Adrenal gland (tissue), 12 donors: ENCODE measurements around the gene TSPO. TPM values are rescaled to one million over a fixed set of nuclear protein-coding genes. Genes with fewer than 3 reads are reported as not detected.

Experiments used
- DNase-seq, 7 donors: peaks; one replicate each; pipeline ENCODE4 v3.0.0-alpha.2; 2019 to 2020
- H3K27ac ChIP-seq, 5 donors: fragments of 200-600 bp; sonication (generic) in 4 of 5; 1 replicate in 3 of 5; 2 replicates in 2 of 5; pipeline versions ENCODE4 v1.5.1 to v1.8.0; 2016 to 2020; ENCODE audit warnings: mild to moderate bottlenecking in 1 of 5
- H3K27me3 ChIP-seq: fragments of 200-600 bp; 2 replicates; pipeline ENCODE4 v1.8.0; 2021
- H3K36me3 ChIP-seq, 2 donors: fragments of 200-600 bp; replicated peaks in 1 of 2; 1 replicate in 1 of 2; 2 replicates in 1 of 2; pipeline versions ENCODE4 v1.5.1 to v1.8.0; 2018 to 2022
- H3K4me1 ChIP-seq, 2 donors: fragments of 200-600 bp; replicated peaks in 1 of 2; 1 replicate in 1 of 2; 2 replicates in 1 of 2; pipeline versions ENCODE4 v1.5.1 to v1.8.0; 2018 to 2021
- H3K4me3 ChIP-seq, 4 donors: fragments of 200-600 bp; sonication (generic) in 3 of 4; one replicate each; pipeline ENCODE4 v1.5.1; 2016 to 2018
- H3K9me3 ChIP-seq, 3 donors: fragments of 200-600 bp; sonication (generic) in 1 of 3; replicated peaks in 1 of 3; 1 replicate in 2 of 3; 2 replicates in 1 of 3; pipeline versions ENCODE4 v1.5.1 to v1.8.0; 2016 to 2021
- CTCF ChIP-seq, 6 experiments: fragments of 450-650 bp in 4 of 6; fragments of 200-600 bp in 2 of 6; sonication (generic) in 1 of 6; IDR thresholded peaks; 1 replicate in 5 of 6; 2 replicates in 1 of 6; pipeline versions ENCODE4 v1.5.1 to v1.8.0; 2016 to 2021; ENCODE audit warnings: antibody characterized with exemption in 6 of 6, mild to moderate bottlenecking in 2 of 6, moderate library complexity in 1 of 6
- POLR2A ChIP-seq, 2 donors: fragments of 450-650 bp; IDR thresholded peaks; one replicate each; pipeline ENCODE4 v1.6.1; 2017; ENCODE audit warnings: antibody characterized with exemption in 2 of 2, mild to moderate bottlenecking in 2 of 2, moderate library complexity in 1 of 2
- WGBS, 4 donors: extraction: QIAGEN DNeasy Blood & Tissue Kit in 2 of 4; methylation state at CpG; one replicate each; pipeline versions ENCODE4 v1.1.5 to v1.1.7; 2013 to 2017; 5-methylcytosine and 5-hydroxymethylcytosine counted together
- intact Hi-C, 2 donors: fragments of 100-400 bp; cut with DNase I; formaldehyde crosslinking; loops; one replicate each; pipeline versions ENCODE4 v1.14.1 to v1.15.0; 2022 to 2023
- polyA plus RNA-seq, 3 donors: library from polyadenylated mRNA; stranded (reverse); fragments of 200-250 nt in 2 of 3; fragments of 350-450 nt in 1 of 3; fragmentation: Illumina TruSeq in 1 of 3; extraction: RNeasy Lipid Tissue Mini Kit (QIAGEN cat#74804) in 1 of 3; gene quantifications; one replicate each; pipeline ENCODE4 v1.2.3, GENCODE V29; 2013 to 2014
- total RNA-seq, 9 donors: library from RNA; depleted of rRNA in 4 of 9; stranded (reverse); fragments of >200 nt in 4 of 9; fragments of 120-200 nt in 1 of 9; fragmentation: NEBNext Ultra II Directional in 1 of 9; extraction: Animal tissue kit (Norgen Biotek cat#: 25700) in 1 of 9; gene quantifications; one replicate each; pipeline versions ENCODE4 v1.1.0 to v1.2.4, GENCODE V29; 2013 to 2023
- donor health status: healthy with polysubstance abuse.
- donor health status: Bipolar disorder and iron deficiency.
- donor health status: DM: yes; HTN: yes; CAD: no.
- donor health status: DM: no; HTN: no; CAD: no.
- donor health status: DM: no; HTN: no; CAD: no.
- donor health status: DM: yes; HTN: yes; CAD: no.

The TSPO gene
- total and polyA plus RNA-seq, 12 donors: 7.8 to 881 (median 229) TPM

- Histone ChIP-seq H3K36me3 (no peaks in the 10 kb centered on the region), H3K27me3 (no peaks in the 10 kb centered on the region), H3K4me1 (no peaks in the 10 kb centered on the region), H3K9me3 (no peaks in the 10 kb centered on the region), H3K4me3 (no peak overlapping the region), H3K27ac (no peak overlapping the region)
- 72 to 83% (median 76%) methylated on average over 16 to 21 of the region's 21 CpGs for WGBS, 4 donors
- DNase-seq: no peak
- TF ChIP-seq POLR2A (IDR thresholded peaks at IDR 0.05): no peak
- TF ChIP-seq CTCF (IDR thresholded peaks at IDR 0.05): no peak
- intact Hi-C loops: no loop called here
Measured at GRCh38 chr22:43118024-43118849, 33.1 kb upstream of the TSPO start.

GRCh38 chr22:43118953-43119458 is 32.4 kb upstream of the TSPO start:
- no peaks in the 10 kb centered on the region for H3K27me3 ChIP-seq

GRCh38 chr22:43126501-43127165 is 24.7 kb upstream of the TSPO start:
- 66 to 100% (median 75%) methylated on average over 2 to 5 of the region's 5 CpGs for WGBS, 4 donors
- TF ChIP-seq POLR2A (IDR thresholded peaks at IDR 0.05): no peak
- TF ChIP-seq CTCF (IDR thresholded peaks at IDR 0.05): no peak
- intact Hi-C loops: no loop called here
- H3K36me3 ChIP-seq: no peaks in the 10 kb centered on the region
- no peaks in the 10 kb centered on the region for H3K9me3 ChIP-seq
- DNase-seq: no peak
- no peaks in the 10 kb centered on the region for H3K27me3 ChIP-seq
- no peaks in the 10 kb centered on the region for H3K4me1 ChIP-seq
- H3K4me3 ChIP-seq: no peak overlapping the region
- H3K27ac ChIP-seq: no peak overlapping the region

More at GRCh38 chr22:43118953-43119458, 32.4 kb upstream of the TSPO start:
- Histone ChIP-seq H3K27ac (no peak overlapping the region), H3K4me1 (no peaks in the 10 kb centered on the region), H3K4me3 (no peak overlapping the region), H3K9me3 (no peaks in the 10 kb centered on the region), H3K36me3 (no peaks in the 10 kb centered on the region)
- 69 to 83% (median 78%) methylated on average over 6 to 7 of the region's 7 CpGs for WGBS, 4 donors
- intact Hi-C loops: no loop called here
- no peak for TF ChIP-seq POLR2A (IDR thresholded peaks at IDR 0.05)
- TF ChIP-seq CTCF (IDR thresholded peaks at IDR 0.05): no peak
- DNase-seq: no peak

- Histone ChIP-seq H3K27me3 (no peaks in the 10 kb centered on the region), H3K4me3 (no peak overlapping the region), H3K36me3 (no peaks in the 10 kb centered on the region), H3K9me3 (no peaks in the 10 kb centered on the region), H3K27ac (no peak overlapping the region), H3K4me1 (no peaks in the 10 kb centered on the region)
- 76 to 93% (median 91%) methylated on average over 3 to 17 of the region's 17 CpGs; no CpG with 5 or more reads in 1 of the 4 donors for WGBS, 4 donors
- intact Hi-C loops: no loop called here
- DNase-seq: no peak
- TF ChIP-seq POLR2A (IDR thresholded peaks at IDR 0.05) (no peak), CTCF (IDR thresholded peaks at IDR 0.05) (no peak)
Measured at GRCh38 chr22:43127166-43127908, 24.0 kb upstream of the TSPO start.
